Dedifferentiated amniotic fluid mesenchymal stem cell (primary cell): ENCODE measurements around the gene MYO1B.
A peak's percentile ranks its signal among the peaks of the same experiment; 100 is the strongest.

Experiments used
- DNase-seq: peaks from one replicate; pipeline ENCODE4 v3.0.0-alpha.2; 2016; ENCODE audit errors: extremely low spot score

The MYO1B gene

DNA sequence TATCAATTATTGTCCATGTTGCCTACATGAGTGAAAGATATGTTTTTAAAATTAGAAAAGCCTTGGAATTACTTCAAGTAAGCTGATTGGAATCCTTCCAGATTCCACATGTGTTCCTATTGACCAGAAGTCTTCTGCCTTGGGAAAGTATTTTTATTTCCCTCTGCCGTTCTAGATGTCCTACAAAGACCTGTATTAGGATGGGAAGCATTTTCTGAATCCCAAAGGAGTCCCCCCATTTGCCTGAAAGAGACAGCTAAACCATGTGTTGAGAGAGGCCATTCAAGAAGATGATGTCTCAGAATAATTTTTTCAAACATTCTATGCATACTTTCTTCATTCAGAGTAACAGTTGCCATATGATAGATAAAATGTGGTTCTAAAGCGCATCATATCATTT lies 19.0 kb upstream of the MYO1B start:
- no peak for DNase-seq

DNA sequence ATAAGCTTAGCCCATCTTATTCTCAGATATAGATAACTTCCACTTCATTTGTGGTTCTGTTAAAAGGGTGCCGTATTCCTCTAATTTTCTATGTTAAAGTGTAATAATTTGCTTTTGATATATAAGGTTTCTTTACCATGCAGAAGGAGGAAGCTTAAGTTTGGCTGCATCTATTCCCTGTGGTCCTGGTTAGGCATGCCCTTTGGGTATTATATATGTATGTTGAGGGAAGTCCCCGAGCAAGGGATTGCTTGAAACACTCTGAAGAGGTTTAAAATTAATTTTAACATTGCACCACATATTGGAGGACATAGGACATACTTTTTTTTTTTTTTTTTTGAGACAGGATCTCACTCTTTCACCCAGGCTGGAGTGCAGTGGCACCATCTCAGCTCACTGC lies 16.9 kb upstream of the MYO1B start:
- no peak for DNase-seq

DNA sequence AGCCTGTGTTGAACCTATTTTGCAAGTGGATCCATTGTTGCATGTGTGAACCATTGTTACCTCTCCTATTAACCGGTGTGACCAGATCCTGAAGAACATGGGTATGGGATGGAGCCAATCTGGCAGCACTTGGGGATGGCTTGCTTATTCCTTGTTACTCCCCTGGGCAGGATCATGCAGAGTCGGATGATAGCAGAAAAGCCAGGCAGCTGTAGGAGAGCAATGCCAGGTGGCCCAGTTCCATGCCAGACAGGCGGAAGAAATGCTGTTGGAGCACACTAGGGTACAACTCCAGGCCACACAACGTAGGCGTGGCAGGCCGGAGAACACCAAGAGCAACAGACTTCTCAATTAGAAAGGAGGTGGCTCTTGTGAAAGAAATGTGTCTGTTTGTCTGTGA lies 16.3 kb upstream of the MYO1B start:
- DNase-seq, result no peak

DNA sequence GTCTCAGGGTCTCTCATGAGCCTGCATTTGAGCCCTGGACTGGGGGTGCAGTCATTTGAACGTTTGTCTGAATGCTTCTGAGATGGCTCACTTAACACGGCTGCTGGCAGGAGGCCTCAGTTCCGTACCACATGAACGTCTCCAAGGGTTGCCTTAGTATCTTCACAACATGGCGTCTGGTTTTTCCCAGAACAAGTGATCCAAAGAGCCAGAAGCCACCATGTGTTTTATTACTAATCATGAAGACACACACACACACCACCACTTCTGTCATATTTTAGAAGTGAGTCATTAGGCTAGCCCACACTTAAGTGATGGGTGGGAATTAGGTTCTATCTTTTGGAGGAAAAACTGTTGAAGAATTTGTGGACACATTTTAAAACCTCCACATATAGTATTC lies 15.0 kb upstream of the MYO1B start:
- DNase-seq, result peak; percentile 39

DNA sequence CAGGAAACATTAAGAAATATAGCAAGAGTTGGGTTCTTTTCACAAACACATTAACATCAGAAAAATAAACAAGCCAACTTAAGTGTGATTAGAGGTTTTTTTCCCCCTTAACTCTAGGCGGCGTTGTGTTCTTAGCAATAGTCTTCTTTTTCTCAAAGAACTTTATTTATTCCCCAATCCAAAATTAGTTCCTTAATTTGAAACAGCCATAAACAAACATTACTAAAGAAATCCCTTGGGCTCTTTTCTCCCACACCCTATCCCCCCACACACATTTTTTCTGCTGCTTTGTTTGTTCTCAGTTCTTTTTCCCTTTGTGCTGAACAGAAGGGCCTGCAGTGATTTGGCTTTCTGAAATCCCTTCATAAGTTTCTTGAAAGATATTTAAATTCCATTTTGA lies 13.2 kb upstream of the MYO1B start:
- DNase-seq, result peak; percentile 78

DNA sequence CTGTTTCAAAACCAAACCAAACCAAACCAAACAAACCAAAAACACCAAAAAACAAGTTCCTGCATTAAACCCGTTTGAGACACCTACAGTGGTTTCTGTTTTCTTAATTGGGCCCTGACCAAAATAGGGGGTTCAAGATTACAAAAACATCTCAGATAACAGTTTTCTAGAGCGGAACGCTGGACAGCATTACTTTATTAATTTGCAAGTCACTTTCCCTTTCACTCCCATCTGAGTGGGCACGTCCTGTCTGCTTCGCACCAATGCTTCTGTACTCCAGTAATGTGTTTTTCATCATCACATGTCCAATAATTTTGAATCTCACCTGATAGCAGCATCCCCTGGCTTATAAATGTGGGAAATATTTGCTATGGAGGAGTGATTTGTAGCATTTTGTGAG lies 11.7 kb upstream of the MYO1B start:
- DNase-seq, result no peak

DNA sequence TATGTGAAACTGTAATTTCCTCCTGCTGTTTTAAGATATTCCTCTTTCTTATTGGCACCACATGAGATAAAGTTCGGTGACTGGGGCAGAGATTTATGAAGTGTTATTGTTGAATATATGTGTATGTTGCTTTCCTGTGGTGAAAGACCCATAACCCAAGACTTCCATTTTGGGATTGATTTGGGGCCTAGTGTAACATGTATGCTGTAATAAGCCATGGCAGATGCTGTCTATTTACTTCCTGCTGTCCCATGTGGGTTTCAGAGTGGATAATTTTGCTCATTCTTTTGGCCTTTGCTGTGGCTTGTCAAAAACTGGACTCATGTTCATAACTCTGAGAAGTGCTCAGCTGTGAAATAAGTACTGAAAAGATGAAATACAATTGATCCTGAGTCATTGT lies 10.8 kb upstream of the MYO1B start:
- DNase-seq, result no peak

DNA sequence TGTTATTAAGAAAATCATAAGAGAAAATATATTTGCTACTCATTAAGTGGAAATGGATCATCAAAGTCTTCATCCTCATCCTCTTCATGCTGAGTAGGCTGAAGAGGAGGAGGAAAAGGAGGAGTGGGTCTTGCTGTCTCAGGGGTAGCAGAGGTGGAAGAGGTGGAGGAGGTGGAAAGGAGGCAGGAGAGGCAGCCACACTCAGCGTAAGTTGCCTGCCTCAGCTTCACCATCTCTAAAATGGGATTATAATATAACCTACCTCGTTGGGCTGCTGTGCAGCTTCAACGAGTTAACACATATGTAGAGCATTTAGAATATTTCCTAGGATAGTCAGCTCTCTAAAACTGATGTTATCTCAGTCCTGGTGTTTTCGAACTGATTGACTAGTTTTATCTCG lies 4.3 kb upstream of the MYO1B start:
- DNase-seq, result no peak

DNA sequence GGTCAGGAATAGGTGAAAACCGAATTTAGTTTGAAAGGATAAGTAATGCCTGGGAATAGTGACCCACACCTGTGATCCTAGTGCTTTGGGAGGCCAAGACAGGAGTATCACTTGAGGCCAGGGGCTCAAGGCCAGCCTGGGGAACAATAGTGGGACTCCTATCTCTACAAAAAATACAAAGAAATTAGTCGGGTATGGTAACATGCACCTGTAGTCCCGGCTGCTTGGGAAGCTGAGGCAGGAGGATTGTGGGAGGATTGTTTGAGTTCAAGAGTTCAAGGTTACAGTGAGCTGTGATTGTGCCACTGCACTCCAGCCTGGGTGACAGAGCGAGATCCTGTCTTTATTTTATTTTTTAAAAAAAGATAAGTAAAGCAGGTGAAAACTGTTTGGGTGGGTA lies 3.8 kb upstream of the MYO1B start:
- DNase-seq, result no peak

DNA sequence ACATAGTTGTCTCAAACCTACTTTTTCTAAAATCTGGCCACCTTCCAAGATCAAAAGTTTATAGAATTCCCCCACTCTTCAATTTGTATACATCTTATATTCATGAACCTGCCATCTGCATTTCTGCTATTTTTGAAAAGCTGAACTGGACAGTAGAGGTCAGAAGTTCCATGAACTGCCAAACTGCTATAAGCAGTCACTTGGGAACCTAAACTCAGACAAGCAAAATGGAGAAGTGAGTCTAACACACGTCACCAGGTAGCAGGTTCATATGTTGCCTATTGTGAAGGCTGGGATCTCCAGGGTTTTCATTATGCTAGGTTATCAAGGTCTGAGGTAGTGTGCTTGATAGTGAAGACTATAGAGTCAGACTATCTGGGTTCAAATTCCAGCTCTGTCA lies 2.0 kb upstream of the MYO1B start:
- DNase-seq, result no peak

DNA sequence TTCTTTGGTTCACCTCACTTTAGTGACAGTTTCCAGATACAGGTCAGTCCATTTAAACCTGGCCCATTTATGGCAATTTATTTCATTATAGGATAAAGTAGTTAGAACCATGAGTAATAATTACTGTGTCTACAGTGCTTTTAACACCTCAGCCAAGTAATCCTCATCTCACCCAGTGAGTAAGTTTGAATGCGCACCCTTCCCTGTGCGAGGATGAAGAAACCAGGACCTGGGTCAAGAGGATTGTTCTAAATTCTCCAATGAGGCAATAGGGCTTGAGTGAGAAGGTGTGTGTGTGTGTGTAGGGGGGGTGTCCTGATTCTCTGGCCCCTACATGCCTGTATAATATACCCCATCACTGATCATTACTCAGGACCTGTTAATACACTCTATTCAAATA lies 854 bp upstream of the MYO1B start:
- no peak for DNase-seq

DNA sequence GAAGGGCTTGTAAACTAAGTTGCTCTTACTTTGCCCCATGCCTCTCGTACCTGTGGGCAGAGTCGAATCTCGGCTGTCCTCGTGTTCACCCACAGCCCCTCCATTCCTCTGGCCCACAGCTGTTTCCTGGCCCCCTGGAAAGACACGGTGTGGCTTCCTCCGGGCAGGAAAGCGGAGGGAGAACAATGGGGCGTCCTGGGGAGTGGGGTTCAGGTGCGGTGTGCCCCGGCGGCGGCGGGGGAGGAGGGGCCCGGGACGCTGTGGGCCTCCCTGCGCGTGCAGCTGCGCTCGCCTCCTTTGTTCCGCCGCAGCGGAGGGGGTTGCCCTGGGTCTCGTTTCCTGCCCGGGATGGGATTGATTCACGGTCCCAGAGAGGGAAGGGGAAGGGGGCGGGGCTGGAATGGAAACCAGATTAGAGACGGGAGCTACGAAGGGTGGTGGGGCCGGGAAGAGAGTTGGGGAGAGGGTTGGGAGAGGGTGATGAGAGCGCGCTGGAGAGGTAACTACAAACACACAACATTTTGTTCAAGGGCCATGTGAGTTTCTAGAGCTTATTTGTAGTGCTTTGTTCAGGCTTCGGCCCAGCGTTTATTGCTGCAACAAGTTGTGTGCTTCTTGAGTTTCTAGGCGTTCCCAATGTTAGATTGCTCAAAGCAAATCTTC lies 796 bp downstream of the MYO1B start:
- peak; percentile 50 for DNase-seq

DNA sequence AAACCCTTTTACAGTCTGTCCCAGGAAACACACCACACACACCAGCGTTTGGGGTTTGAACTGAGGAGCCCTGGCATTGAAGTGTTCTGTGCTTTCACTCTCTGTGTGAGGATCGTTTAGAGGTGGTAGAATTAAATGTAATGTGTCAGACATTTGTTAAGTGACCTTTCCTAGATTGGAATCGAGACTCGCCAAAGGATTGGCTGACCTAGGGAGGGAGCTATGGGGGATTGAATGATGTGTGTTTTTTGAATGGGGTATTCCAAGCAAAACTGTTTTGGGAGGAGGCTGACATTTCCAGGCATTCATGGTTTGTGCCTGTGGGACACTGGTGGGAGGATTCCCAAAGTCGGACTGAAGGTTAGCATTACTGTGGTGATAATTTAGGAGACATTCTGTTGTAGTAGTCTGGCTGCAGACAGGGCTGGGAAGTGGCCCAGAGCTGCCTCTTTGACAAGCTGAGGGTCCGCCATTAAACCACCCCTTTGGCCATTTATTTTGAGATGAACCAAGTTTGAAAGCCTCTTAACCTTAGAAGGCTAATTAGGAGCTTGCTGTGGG lies 1.7 kb downstream of the MYO1B start:
- no peak for DNase-seq

DNA sequence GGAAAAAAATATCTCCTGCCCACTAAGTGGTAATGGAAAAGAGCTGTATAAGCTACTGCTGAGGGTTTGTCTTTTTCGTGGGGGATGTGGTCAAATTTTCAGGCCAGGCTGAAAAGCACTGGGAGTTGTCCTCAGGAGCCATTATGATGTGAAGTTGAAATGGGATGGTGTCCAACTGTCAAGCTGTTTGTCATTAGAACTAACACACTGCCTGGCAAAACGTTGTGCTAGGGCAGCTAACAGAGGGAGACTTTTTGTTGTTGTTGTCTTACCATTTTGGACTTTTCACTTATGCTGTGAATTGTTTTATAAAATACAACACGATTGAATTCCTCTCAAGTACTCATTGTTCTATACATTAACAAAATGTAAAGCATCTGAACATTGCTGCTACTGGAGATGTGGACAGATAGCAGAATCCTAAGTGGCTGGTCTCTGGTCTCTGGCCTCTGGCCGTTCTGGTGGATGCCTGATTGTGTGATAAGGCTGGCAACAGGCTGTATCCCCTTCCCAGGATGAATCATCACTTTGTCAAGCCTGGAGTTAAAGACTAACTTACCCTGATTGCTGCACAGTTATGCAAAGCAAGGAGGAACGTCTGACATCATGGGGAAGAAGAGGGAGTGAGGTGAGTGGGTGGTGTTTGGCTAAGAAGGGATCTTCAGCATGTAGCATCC lies 2.3 kb downstream of the MYO1B start:
- peak; percentile 91 for DNase-seq

DNA sequence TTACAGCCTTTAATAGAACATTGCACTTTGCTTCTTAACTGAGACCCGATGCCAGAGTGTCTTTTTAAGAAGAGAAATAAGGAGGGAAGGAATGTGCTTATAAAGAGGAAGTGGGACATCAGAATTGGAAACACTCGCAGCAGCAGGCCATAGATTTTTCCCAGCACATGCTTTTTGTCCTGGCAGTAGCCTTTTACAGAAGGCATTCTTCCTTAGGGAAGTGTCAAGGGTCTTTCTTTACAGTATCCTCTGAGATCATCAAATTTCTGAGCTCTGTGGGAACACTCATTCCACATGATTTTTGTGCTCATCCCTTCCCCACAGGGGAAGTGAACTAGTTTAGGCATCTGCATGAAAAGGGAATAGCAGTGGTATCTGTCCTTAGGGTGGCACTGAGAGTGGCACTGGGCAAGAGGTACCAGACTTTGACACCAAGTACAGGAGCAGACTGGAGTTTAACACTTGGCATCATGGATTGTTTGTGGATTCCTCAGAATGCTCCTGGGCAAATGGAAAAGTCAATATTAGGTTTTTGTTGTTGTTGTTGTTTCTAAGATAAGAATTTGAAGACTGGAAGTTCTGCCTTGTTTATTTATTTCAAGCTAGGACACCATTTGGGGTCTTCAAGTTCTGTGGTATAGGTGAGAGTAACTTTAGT lies 4.1 kb downstream of the MYO1B start:
- no peak for DNase-seq

DNA sequence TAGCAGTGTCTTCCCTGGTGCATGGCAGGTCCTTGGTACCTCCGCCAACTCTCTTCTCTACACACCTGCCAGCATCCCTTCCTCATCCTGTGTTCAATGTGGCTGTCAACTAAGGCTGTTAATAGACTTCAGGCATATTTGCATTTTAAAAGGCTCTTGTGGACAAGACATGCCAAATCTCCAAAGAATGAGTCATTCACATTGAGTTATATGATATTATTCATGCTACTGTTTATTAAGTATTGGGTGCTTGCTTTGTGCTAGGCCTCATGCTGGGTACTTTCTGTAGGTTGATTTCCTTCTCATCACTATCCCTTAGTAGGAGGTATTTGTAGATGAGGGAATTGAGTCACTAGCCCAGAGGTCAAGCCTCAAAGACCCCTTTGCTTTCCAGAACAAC lies 5.2 kb downstream of the MYO1B start:
- DNase-seq, result no peak

DNA sequence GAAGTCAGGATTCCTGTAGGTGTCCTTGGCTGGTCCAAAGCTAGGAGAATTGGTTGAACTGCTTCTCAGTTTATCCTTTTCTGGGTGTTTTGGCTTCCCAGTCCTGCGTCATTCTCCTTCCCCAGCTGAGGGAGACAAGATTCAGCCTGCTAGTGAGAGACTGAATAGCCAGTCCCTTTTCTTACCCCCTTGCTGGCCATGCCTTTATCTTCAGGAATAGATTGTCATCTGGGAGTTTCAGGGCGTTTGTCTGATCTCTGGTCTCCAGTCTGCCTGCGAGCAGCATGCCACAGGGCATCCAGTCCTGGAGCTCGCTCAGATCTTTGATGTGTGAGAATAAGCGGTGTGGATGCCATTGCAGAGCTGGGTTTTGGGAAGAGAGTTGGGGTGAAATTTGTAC lies 5.8 kb downstream of the MYO1B start:
- no peak for DNase-seq

DNA sequence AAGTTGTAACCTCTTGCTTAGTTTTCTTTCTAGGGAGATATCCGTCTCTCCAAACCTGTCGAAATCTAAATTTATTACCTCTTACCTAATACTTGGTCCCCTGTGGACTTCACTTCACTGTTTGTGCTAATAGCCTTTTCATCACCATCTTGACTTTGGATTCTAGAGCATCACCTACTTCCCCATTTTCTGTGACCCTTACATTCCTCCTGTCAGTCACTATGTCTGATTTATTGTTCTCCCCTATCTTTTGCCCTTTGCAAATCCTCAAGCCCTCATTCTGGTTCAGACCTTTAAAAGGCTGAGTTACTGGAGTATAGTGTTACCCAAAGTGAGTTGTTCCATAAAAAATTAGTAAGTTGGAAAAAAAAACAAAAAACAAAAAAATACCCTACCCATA lies 7.5 kb downstream of the MYO1B start:
- no peak for DNase-seq

DNA sequence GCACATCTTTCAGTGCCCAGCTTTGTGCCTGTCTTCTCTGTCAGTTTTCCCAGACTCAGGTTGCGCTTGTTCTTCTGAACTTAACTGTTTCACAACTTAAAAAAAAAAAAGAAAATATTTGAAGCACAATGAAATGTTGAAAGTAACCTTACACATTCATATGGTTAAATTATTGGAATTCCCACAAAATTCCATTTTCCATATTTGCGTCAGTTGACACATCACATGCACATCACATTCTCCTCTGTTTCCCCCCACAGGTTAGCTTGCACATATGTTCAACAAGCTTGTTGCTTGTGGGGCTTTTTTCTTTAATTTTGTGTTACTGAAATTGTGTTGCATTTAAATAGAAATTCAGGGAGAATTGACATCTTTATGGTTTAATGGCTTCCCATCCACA lies 8.3 kb downstream of the MYO1B start:
- no peak for DNase-seq

DNA sequence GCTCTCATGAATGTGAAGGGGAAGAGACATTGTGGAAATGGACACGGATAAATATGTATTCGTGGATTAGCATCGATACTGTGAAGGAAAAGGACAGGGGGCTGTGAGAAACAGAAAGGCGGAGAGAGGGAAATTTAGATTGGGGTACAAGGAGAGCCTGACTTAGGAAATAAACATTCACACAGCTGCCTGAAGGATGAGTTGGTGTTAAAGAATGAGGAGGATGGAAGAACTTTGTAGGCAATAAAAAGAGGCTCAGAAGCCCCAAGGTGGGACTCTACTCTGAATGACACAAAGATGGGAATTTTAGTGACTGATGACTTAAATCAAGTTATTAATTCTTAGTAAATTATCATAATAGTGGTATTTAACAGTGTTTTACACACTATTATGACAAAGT lies 10.1 kb downstream of the MYO1B start:
- no peak for DNase-seq

DNA sequence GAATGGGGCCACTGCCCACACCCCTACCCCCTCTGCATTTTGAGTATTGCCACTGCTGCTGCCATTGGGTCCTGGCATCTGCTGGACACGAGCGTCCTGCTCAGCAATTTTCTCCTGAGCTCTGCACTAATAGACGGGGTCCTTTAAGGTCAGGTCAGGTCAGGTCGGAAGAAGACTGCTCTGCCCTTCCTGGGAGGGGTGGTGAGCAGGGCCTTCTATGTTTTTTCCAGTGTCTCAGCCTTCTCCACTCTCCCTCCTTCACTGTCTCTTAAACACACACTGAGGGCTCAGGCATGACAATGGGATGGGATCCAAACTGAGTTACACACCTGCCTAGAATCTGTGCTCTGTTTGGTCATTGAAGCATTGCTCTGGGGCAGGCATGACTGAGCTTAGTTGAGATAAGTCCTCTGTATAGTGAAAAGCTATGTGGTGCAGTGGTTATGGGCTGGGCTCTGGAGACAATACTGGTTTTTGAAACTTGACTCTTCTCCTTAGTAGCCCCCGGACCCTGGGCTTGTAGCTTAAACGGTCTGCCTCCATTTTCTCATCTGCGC lies 10.6 kb downstream of the MYO1B start:
- DNase-seq, result no peak

DNA sequence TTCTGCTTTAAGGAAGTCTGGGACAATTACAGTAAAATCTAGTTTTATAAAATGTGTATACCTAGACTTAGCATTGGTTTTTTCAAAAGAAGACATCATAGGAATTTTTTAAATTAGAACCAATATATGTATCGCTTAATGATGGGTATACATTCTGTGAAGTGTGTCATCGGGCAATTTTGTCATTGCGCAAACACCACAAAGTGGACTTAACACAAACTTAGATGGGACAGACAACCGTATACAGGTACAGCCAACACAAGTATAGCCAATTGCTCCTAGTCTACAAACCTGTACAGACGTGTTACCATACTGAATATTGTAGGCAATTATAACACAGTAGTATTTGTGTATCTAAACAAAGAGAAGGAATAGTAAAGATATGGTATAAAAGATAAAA lies 12.7 kb downstream of the MYO1B start:
- DNase-seq, result no peak

DNA sequence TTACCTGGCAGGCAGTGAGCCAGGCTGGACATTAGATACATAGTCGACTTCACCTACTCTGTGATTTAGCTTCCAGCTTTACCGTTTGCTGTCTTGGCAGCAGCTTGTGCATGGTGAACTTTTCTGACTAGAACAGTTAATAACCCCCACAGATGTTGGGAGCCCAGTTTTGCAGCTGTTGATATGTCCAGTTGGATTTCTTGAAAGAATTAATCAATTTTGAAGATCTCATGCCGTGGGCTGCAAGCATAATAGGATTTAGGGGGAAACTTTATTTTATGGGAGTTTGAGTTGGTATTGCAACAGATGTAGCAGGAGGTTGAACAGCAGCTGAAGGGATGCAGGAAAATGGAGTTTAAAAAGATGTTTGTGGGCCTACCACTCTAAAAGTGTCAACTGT lies 13.8 kb downstream of the MYO1B start:
- no peak for DNase-seq
